HEK293T (cell line): Measurements from ENCODE around the gene IL31.

Source experiments
- BHLHE40 ChIP-seq: fragments of 450-650 bp; IDR thresholded peaks from 2 replicates; pipeline ENCODE4 v1.6.1; 2016; ENCODE audit warnings: mild to moderate bottlenecking, moderate library complexity, borderline replicate concordance
- ELF4 ChIP-seq: fragments of 450-650 bp; IDR thresholded peaks from 2 replicates; pipeline ENCODE4 v1.6.1; 2017; ENCODE audit warnings: antibody characterized with exemption
- FOXA1 ChIP-seq: fragments of 450-650 bp; IDR thresholded peaks from 2 replicates; pipeline ENCODE4 v1.6.1; 2016; ENCODE audit warnings: mild to moderate bottlenecking
- FOXK2 ChIP-seq: fragments of 450-650 bp; IDR thresholded peaks from 2 replicates; pipeline ENCODE4 v1.6.1; 2016; ENCODE audit warnings: mild to moderate bottlenecking
- FOXM1 ChIP-seq: fragments of 450-650 bp; IDR thresholded peaks from 2 replicates; pipeline ENCODE4 v1.6.1; 2017; ENCODE audit warnings: mild to moderate bottlenecking, borderline replicate concordance
- NFRKB ChIP-seq: fragments of 450-650 bp; IDR thresholded peaks from 2 replicates; pipeline ENCODE4 v1.6.1; 2016; ENCODE audit warnings: mild to moderate bottlenecking, moderate library complexity
- PKNOX1 ChIP-seq: fragments of 450-650 bp; IDR thresholded peaks from 2 replicates; pipeline ENCODE4 v1.6.1; 2016
- SP1 ChIP-seq: fragments of 450-650 bp; IDR thresholded peaks from 2 replicates; pipeline ENCODE4 v1.6.1; 2017
- SUZ12 ChIP-seq: fragments of 450-650 bp; IDR thresholded peaks from 2 replicates; pipeline ENCODE4 v1.6.1; 2016; ENCODE audit warnings: mild to moderate bottlenecking
- TARDBP ChIP-seq: fragments of 450-650 bp; IDR thresholded peaks from 2 replicates; pipeline ENCODE4 v1.6.1; 2016
- ZNF384 ChIP-seq: fragments of 450-650 bp; IDR thresholded peaks from 2 replicates; pipeline ENCODE4 v1.6.1; 2016

- TF ChIP-seq SP1 (no peak), FOXM1 (no peak), FOXK2 (no peak), NFRKB (no peak), ELF4 (no peak), ZNF384 (no peak), TARDBP (no peak), FOXA1 (no peak), BHLHE40 (no peak), PKNOX1 (no peak), SUZ12 (no peak)
Measured at GRCh38 chr12:122199484-122200355, 25.7 kb upstream of the IL31 start.
